Ammon's horn (tissue), 1 donor: Measurements from ENCODE around the gene ZNF69.
A peak's percentile ranks its signal among the peaks of the same experiment; 100 is the strongest.
"Not testable (repeated sequence)": the region's sequence is repeated elsewhere in the genome, so short reads cannot be mapped to it uniquely, and the experiment has no call there.

Experiments
- DNase-seq: peaks from one replicate; pipeline ENCODE4 v3.0.0-alpha.2; 2016; ENCODE audit warnings: low spot score

Gene ZNF69

GRCh38 chr19:11894851-11895250 lies 7.3 kb downstream of the ZNF69 start:
- no peak for DNase-seq

DNA sequence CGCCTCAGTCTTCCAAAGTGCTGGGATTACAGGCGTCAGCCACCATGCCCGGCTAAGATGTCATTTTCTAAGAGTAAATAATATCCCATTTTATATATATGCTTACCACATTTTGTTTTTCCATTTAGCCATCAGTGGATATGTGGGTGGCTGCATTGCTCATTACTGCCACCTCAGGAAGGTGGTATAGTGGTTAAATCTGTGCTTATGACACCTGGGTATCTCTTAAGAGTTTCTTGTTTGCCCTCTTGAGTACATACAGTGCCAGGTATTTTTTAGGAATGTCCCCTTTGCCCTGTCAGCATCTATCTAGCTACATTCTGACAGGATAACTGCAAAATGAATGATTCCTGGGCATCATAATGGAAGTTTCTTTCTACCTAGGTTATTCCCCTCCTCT lies 14.6 kb downstream of the ZNF69 start:
- DNase-seq: no peak

DNA sequence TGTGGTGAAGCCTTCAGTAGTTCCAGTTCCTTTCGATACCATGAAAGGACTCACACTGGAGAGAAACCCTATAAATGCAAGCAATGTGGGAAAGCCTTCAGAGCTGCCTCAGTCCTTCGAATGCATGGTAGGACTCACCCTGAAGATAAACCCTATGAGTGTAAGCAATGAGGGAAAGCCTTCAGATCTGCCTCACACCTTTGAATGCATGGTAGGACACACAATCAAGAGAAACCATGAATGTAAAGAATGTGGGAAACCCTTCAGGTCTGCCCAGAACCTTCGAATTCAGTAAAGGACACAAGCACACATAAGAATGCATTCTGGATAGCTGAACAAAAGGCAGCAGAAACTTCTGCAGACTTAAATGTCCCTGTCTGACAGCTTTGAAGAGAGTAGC lies 18.3 kb downstream of the ZNF69 start:
- DNase-seq: no peak

- not testable (repeated sequence) for DNase-seq
Observed at GRCh38 chr19:11911937-11912336, 24.4 kb downstream of the ZNF69 start.

DNA sequence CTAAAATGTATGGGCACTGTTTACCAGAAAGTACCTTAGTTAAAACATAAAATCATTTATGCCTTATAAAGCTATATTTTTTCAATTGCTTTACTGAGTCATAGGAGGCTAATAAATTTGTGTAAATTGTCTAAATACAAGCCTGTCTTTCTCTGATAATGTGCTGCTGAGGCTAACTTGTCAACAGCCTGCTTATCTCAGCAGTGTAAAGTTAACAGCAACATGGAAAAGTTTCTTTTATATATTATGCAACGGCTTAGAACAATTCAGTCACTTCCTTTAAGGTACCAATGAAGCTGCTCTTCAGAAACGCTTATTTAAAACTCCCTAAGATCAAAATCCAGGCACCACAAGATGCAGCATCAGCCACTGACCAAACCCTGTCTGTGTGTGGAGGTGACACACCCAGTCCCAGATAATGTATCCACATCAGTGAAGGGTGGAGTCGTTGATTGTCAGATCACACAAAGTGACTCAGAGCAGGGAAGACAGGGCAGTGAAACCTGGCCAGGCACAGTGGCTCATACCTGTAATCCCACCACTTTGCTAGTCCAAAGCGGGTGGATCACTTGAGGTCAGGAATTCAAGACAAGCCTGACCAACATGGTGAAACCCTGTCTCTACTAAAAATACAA lies 27.0 kb downstream of the ZNF69 start:
- not testable (repeated sequence) for DNase-seq

GRCh38 chr19:11921852-11922495 lies 34.4 kb downstream of the ZNF69 start:
- DNase-seq: no peak

DNA sequence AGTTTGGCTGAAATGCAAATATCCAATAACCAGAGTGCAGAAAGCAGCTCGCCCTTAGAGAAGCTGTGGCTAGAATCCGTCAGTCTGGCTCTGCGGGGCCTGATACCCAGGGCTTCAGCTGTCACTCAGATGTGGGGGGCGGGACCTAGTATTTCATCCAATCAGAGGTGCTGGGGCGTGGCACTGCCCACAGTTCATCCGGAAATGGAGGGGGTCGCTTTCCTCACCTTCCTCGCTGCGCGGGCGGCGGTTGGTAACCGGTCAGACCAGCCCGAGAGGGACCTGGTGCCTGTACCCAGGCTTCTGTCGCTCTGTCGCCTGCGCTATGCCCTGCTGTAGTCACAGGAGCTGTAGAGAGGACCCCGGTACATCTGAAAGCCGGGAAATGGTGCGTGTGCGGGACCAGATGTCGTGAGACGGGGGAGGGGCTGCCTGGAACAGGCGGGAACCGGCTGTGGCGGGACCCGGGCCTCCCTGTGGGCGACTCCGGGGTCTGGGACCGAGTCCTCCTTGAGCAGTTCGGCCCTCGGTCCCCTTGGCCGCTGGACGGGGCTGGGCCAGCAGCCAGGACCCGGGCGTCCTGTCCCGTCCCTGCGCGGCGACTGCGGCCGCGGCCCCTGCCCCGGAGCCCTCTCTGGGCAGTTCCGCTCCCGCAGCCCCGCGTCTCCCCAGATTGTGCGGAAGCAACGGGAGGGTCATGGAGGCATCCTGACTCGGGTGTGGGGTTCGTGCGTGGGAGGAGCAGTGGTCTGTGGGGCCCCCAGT lies 37.5 kb downstream of the ZNF69 start, which contains the start of gene ZNF700:
Gene ZNF700 (plus strand): TSS at position 222 of the 765 bp plus-strand sequence. CDS start 104 bp downstream, at position 326.
- peak; percentile 97 for DNase-seq

GRCh38 chr19:11925651-11926187 lies 38.1 kb downstream of the ZNF69 start:
- DNase-seq: not testable (repeated sequence)

- DNase-seq: no peak
Observed at GRCh38 chr19:11927227-11927626, 39.6 kb downstream of the ZNF69 start.

DNA sequence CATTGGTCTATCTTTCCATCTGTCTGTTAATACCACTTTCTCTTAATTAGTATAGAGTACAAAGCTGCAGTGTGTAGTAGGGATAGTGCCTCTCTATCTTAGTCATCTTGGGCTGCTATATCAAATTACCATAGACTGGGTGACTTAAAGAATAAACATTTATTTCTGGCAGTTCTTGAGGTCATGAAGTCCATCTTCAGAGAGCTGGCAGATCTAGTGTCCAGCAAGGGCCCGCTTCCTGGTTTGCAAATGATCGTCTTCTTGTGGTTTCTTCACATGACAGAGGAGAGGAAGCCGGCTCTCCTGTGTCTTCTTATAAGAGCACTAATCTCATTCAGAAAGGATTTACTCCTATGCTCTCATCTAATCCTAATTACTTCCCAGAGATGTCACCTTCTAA lies 43.5 kb downstream of the ZNF69 start:
- DNase-seq: peak; percentile 28

DNA sequence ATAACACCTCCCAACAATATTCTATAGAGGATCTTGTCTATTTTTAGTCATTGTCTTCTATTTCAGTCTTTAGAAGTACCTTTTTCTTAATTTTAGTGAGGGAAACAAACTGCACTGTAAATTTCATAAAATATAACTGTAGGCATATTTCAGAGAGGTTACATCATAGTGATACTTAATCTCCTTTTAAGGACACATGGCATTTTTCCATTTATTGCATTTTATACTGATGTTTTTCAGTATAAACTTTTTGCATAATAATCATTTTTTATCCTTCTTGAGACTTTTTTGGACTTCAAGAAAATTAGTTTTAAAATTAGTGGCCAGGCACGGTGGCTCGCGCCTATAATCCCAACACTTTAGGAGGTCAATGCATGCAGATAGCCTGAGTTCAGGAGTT lies 43.9 kb downstream of the ZNF69 start:
- no peak for DNase-seq

- DNase-seq: not testable (repeated sequence)
Observed at GRCh38 chr19:11935829-11936228, 48.2 kb downstream of the ZNF69 start.

GRCh38 chr19:11938383-11938782 lies 50.8 kb downstream of the ZNF69 start:
- DNase-seq: not testable (repeated sequence)

GRCh38 chr19:11941361-11941887 lies 53.8 kb downstream of the ZNF69 start:
- not testable (repeated sequence) for DNase-seq

GRCh38 chr19:11942008-11942842 lies 54.6 kb downstream of the ZNF69 start:
- no peak for DNase-seq

GRCh38 chr19:11942843-11943108 lies 55.2 kb downstream of the ZNF69 start:
- no peak for DNase-seq

- DNase-seq: no peak
Observed at GRCh38 chr19:11944656-11945055, 57.1 kb downstream of the ZNF69 start.

GRCh38 chr19:11948646-11949045 lies 61.1 kb downstream of the ZNF69 start:
- DNase-seq: no peak

DNA sequence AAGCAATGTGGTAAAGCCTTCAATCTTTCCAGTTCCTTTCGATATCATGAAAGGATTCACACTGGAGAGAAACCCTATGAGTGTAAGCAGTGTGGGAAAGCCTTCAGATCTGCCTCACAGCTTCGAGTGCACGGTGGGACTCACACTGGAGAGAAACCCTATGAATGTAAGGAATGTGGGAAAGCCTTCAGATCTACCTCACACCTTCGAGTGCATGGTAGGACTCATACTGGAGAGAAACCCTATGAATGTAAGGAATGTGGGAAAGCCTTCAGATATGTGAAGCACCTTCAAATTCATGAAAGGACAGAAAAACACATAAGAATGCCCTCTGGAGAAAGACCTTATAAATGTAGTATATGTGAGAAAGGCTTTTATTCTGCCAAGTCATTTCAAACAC lies 61.6 kb downstream of the ZNF69 start:
- no peak for DNase-seq

GRCh38 chr19:11949614-11950080 lies 62.1 kb downstream of the ZNF69 start:
- DNase-seq: not testable (repeated sequence)

DNA sequence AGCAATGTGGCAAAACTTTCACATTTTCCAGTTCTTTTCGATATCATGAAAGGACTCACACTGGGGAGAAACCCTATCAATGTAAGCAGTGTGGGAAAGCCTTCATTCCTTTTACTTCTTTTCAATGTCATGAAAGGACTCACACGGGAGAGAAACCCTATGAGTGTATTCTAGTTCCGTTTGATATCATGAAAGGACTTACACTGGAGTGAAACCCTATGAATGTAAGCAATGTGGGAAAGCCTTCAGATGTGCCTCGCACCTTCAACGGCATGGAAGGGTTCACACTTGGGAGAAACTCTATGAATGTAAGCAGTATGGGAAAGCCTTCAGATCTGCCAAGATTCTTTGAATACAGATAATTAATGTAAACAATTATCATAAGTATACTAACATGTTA lies 62.7 kb downstream of the ZNF69 start:
- no peak for DNase-seq
